Tibial nerve (tissue), 4 donors: ENCODE data around the gene WDR72. TPM values are rescaled to one million over a fixed set of nuclear protein-coding genes. Genes with fewer than 3 reads are reported as not detected.
"Not testable (repeated sequence)": the region's sequence is repeated elsewhere in the genome, so short reads cannot be mapped to it uniquely, and the experiment has no call there.

Source experiments
- DNase-seq, 2 donors: peaks; one replicate each; pipeline ENCODE4 v3.0.0-alpha.2; 2019; ENCODE audit warnings: low spot score in 2 of 2
- H3K27ac ChIP-seq, 4 donors: fragments of 200-600 bp; sonication (generic) in 3 of 4; one replicate each; pipeline ENCODE4 v1.5.1; 2017 to 2019; ENCODE audit warnings: mild to moderate bottlenecking in 1 of 4
- H3K27me3 ChIP-seq, 2 donors: fragments of 200-600 bp; sonication (generic) in 1 of 2; one replicate each; pipeline versions ENCODE4 v1.5.1 to v1.6.0; 2017 to 2019
- H3K36me3 ChIP-seq, 3 donors: fragments of 200-600 bp; sonication (generic); one replicate each; pipeline ENCODE4 v1.5.1; 2018 to 2019
- H3K4me1 ChIP-seq, 4 donors: fragments of 200-600 bp; sonication (generic) in 3 of 4; one replicate each; pipeline ENCODE4 v1.5.1; 2017 to 2019
- H3K4me3 ChIP-seq, 4 donors: fragments of 200-600 bp; sonication (generic) in 3 of 4; one replicate each; pipeline ENCODE4 v1.5.1; 2017 to 2019; ENCODE audit warnings: mild to moderate bottlenecking in 1 of 4, moderate library complexity in 1 of 4
- H3K9me3 ChIP-seq, 4 donors: fragments of 200-600 bp; sonication (generic) in 3 of 4; one replicate each; pipeline ENCODE4 v1.5.1; 2017 to 2019
- CTCF ChIP-seq, 5 experiments: fragments of 200-600 bp in 3 of 5; fragments of 450-650 bp in 2 of 5; sonication (generic) in 3 of 5; IDR thresholded peaks; one replicate each; pipeline ENCODE4 v1.5.1; 2016 to 2019; ENCODE audit warnings: antibody characterized with exemption in 5 of 5, mild to moderate bottlenecking in 3 of 5, moderate library complexity in 2 of 5
- EP300 ChIP-seq, 2 donors: sonication (generic); formaldehyde crosslinking; IDR thresholded peaks; one replicate each; pipeline ENCODE4 v1.6.1; 2017; ENCODE audit warnings: antibody characterized with exemption in 2 of 2, mild to moderate bottlenecking in 1 of 2
- POLR2A ChIP-seq, 2 donors: fragments of 450-650 bp; IDR thresholded peaks; one replicate each; pipeline ENCODE4 v1.6.1; 2017; ENCODE audit warnings: antibody characterized with exemption in 2 of 2, mild to moderate bottlenecking in 2 of 2, moderate library complexity in 2 of 2
- WGBS, 2 donors: methylation state at CpG; one replicate each; pipeline ENCODE4 v1.1.5; 2018; 5-methylcytosine and 5-hydroxymethylcytosine counted together
- total RNA-seq, 4 donors: library from RNA; depleted of rRNA; stranded (reverse); fragments of >200 nt; gene quantifications; one replicate each; pipeline ENCODE4 v1.1.0, GENCODE V29; 2016

The WDR72 gene
- total RNA-seq, 4 donors from 2014 or later = not detected

DNA sequence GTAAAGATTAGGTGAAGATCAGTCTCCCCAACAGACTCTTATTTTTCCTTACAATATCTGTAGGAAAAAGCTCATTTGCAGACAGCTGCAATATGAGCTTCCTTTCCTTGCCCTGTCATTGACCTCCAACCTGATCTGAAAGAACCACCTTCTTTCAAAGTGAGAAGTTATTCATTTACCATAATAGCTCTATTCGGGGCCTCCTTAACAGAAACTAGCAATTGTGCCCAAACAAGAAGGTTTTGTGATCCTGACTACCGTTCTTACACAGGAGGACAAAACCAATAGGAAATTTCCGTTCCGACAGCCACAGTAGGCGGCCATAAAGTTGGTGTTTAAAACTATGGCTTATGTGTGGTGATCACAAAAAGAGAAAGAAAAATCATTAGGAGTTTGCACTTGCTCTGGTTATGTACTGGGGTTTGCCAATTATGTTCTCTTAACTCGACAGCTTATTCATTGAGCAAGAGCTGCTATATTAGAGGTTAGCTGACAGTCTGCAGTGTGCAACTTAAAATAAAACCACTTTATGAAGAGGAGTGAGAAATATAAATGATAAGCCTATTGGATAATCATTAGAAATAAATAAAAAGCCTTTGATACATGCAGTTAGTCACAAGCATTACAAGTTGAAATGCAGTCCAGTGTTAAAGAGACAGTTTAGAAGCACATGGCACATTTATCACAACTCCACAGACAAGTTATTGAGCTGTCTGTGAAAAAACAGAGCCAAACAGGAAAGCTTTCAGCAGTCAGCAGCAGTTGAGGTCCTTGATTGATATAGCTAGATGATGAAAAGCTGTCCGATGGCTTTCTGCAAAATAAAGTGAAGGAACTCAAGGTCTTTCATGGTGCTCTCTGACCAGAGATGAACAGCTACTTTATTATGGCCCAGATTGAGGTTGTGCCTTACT is 199.8 kb downstream of the WDR72 start:
- Histone ChIP-seq H3K4me1 (no peaks in the 10 kb centered on the region), H3K27me3 (no peaks in the 10 kb centered on the region), H3K27ac (no peak overlapping the region), H3K36me3 (no peaks in the 10 kb centered on the region), H3K9me3 (no peaks in the 10 kb centered on the region), H3K4me3 (no peak overlapping the region)
- DNase-seq = no peak
- 27 to 31% methylated on average over 7 of the region's 7 CpGs for WGBS, 2 donors
- no peak for TF ChIP-seq POLR2A (IDR thresholded peaks at IDR 0.05)
- TF ChIP-seq EP300 (IDR thresholded peaks at IDR 0.05) = no peak
- TF ChIP-seq CTCF (IDR thresholded peaks at IDR 0.05) = no peak

DNA sequence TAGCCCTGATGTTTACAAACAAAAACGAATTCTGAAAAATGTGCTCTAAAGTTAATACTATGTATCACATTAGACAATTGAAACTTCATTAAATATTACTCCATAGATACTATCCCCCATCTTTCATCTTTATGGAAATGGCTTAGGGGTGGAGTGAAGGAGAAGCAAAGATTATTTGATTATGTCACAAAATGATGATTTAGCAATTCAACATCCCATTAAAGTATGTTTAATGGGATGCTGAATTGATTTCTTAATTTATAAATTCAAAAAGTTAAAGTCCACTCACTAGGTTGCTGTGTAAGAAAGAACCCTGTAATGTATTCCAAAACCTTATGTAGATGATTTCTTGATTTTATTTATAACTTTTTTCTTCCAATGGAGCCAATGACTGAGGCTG is 201.1 kb downstream of the WDR72 start:
- H3K27ac ChIP-seq = no peak overlapping the region
- no peaks in the 10 kb centered on the region for H3K4me1 ChIP-seq
- no peaks in the 10 kb centered on the region for H3K27me3 ChIP-seq
- H3K36me3 ChIP-seq = no peaks in the 10 kb centered on the region
- H3K4me3 ChIP-seq = no peak overlapping the region
- no peaks in the 10 kb centered on the region for H3K9me3 ChIP-seq
- DNase-seq = no peak
- TF ChIP-seq POLR2A (IDR thresholded peaks at IDR 0.05) (no peak), EP300 (IDR thresholded peaks at IDR 0.05) (no peak), CTCF (IDR thresholded peaks at IDR 0.05) (no peak)
- 79 to 84% methylated on average over 1 of the region's 1 CpG for WGBS, 2 donors

- Histone ChIP-seq H3K36me3 (no peaks in the 10 kb centered on the region), H3K9me3 (no peaks in the 10 kb centered on the region), H3K4me1 (no peaks in the 10 kb centered on the region), H3K27me3 (no peaks in the 10 kb centered on the region), H3K4me3 (no peak overlapping the region), H3K27ac (no peak overlapping the region)
- 52 to 57% methylated on average over 7 of the region's 7 CpGs for WGBS, 2 donors
- TF ChIP-seq POLR2A (IDR thresholded peaks at IDR 0.05) (no peak), EP300 (IDR thresholded peaks at IDR 0.05) (no peak), CTCF (IDR thresholded peaks at IDR 0.05) (no peak)
- no peak for DNase-seq
Measured at GRCh38 chr15:53555226-53555625, 204.2 kb downstream of the WDR72 start.

DNA sequence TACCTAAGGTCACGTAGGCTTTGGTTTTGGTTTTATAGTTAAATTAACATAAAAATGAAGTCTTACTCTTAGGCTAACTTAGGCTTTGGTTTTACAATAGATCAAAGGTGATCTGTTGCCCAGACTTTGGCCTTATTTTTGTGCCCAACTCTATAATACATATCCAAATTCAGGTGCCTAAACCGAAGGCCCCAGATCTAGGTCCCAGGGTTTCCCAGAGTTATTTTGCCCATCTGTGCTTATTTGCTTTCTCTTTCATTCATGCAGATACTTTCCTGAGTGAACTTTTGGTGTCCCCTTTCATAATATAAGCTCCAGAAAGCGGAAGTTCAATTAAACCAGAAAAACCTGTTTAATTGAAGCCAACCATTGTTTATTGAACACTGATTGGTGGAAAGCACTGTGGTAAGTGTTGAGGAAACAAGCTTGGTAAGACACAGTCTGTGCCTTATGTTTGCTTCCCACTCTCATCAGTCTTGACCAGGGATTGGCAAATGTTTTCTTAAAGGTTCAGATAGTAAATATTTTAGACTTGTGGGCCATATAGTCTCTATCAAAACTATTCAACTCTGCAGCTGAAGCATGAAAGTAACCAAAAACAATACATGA is 209.7 kb downstream of the WDR72 start:
- Histone ChIP-seq H3K36me3 (no peaks in the 10 kb centered on the region), H3K4me3 (no peak overlapping the region), H3K27me3 (no peaks in the 10 kb centered on the region), H3K4me1 (no peaks in the 10 kb centered on the region), H3K9me3 (no peaks in the 10 kb centered on the region), H3K27ac (no peak overlapping the region)
- TF ChIP-seq CTCF (IDR thresholded peaks at IDR 0.05) = no peak
- TF ChIP-seq EP300 (IDR thresholded peaks at IDR 0.05) = no peak
- no peak for TF ChIP-seq POLR2A (IDR thresholded peaks at IDR 0.05)
- 78 to 88% methylated on average over 3 of the region's 3 CpGs for WGBS, 2 donors
- DNase-seq = no peak

GRCh38 chr15:53548236-53548635 is 211.2 kb downstream of the WDR72 start:
- H3K36me3 ChIP-seq = no peaks in the 10 kb centered on the region
- no peaks in the 10 kb centered on the region for H3K9me3 ChIP-seq
- H3K4me3 ChIP-seq = no peak overlapping the region
- H3K27me3 ChIP-seq = no peaks in the 10 kb centered on the region
- no peak for TF ChIP-seq CTCF (IDR thresholded peaks at IDR 0.05)
- TF ChIP-seq POLR2A (IDR thresholded peaks at IDR 0.05) = no peak
- no peak for DNase-seq
- H3K27ac ChIP-seq = no peak overlapping the region
- H3K4me1 ChIP-seq = no peaks in the 10 kb centered on the region
- WGBS, 2 donors = 72 to 73% methylated on average over 4 of the region's 4 CpGs

- H3K27ac ChIP-seq, H3K27me3 ChIP-seq, DNase-seq, H3K9me3 ChIP-seq, H3K4me3 ChIP-seq, H3K4me1 ChIP-seq, H3K36me3 ChIP-seq: not testable (repeated sequence)
- WGBS, 2 donors = 89 to 92% methylated on average over 33 of the region's 34 CpGs
Measured at GRCh38 chr15:53540626-53541300, 218.7 kb downstream of the WDR72 start.
